Stimulated activated CD8-positive, alpha-beta memory T cell treated with anti-CD3 and anti-CD28 coated beads, Interleukin-4, amount 100 ng/mL, for 1 hour (primary cell): ENCODE data around the gene PPIL1.

Source experiments
- DNase-seq, 2 donors: peaks; one replicate each; pipeline ENCODE4 v3.0.0-alpha.2; 2020; ENCODE audit warnings: low read depth in 2 of 2, low spot score in 1 of 2

The PPIL1 gene

DNA sequence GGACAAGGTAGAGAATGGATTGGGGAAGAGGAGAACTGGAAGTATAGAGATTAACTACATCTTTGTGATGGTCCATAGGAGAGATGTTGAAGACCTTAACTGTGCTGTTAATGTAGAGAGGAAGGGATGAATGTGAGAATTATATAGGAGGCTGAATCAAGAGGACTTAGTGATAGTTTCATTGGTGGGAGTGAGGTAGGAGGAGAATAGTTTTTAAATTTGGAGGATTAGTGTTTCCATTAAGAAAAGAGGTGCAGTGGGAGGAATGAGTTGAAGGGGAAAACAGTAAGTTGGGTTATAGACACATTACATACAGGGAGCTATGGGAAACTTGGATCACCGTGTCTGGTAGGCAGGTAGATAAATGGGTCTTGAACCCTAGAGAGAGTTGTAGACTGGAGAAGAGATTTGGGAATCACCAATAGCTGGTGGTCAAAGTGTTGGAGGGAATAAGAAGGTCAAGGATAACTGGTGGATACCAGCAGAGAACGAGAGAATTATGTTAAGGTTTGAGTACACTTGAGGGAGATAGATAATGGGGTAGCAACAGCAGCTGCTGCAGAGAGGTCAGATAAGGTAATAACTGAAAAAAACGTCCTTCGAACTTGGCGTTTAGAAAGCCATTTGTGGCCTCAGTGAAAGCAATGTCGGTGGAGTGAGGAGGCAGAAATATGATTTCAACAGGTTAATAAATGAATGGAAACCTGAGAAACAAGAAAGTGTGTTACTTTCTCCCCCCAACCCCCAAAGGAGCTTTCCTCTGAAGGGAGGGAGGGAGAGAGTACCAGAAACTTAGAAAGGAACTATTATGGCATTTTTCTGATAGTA, 14.3 kb upstream of the PPIL1 start:
- no peak for DNase-seq

DNA sequence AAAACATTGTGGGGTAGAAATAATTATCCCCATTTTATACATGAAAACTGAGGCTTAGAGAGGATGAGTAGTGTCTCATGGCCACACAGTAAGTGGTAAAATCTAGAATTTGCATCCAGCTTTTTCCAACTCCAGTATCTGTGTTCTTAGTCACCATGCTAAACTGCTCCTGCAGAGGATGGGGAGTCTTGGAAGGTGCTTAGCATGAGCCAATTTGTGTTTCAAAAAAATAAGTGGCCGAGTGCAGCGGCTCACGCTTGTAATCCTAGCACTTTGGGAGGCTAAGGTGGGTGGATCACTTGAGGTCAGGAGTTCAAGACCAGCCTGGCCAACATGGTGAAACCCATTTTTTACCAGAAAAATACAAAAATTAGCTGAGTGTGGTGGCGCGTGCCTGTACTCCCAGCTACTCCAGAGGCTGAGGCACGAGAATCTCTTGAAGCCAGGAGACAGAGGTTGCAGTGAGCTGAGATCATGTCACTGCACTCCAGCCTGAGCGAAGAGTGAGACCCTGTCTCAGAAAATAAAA, 13.6 kb upstream of the PPIL1 start:
- no peak for DNase-seq

DNA sequence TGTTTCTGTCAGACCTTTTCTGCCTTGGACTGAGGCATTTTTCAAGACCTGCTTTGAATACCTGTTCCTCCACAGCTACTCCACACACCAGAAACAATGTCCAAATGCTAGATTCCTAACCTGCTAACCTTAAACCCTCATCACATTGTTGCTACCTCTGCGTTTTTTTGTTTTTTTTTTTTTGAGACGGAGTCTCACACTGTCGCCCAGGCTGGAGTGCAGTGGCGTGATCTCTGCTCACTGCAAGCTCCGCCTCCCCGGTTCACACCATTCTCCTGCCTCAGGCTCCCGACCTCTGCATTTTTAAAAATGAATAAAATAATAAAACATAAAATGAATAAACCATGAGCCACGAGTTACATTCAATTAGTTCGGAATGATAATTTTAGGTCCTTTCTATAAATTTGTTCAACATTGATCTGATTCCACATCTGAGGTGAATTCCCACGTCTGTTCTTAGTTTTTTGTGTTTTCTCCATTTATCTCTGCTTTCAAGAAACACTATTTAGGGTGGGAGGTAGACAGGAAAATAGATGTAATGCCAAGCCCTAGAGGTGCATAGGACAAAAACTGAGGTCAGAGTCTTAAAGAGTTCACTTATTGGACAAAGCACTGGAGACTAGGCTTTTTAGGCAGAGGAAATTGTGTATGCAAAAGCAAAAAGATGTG, 12.5 kb upstream of the PPIL1 start:
- DNase-seq = no peak

GRCh38 chr6:36885461-36886401, 11.1 kb upstream of the PPIL1 start, which contains the start of gene C6orf89:
Gene C6orf89 (plus strand): TSS chr6:36885952. CDS start chr6:36899445, 13,493 bp downstream.
- DNase-seq = peak; percentile 94

GRCh38 chr6:36884610-36885009, 10.0 kb upstream of the PPIL1 start:
- DNase-seq = no peak

DNA sequence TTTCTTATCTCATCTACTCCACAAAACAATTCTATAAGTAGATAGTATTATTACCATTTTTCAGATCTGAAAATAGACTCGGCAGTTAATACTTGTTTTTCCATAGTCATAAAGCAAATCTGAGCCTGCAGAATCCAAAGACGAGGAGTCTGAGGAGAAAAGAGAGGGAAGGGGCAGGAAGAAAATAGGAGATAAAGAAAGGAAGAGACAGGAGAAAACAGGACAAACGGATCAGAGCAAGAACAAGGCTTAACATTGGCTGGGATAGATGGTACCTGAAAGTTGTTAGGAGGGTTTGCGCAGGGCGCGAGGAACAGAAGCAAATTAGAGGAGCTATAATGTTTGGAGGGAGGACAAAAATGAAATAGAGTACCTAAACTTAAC, 639 bp upstream of the PPIL1 start:
- DNase-seq = no peak

DNA sequence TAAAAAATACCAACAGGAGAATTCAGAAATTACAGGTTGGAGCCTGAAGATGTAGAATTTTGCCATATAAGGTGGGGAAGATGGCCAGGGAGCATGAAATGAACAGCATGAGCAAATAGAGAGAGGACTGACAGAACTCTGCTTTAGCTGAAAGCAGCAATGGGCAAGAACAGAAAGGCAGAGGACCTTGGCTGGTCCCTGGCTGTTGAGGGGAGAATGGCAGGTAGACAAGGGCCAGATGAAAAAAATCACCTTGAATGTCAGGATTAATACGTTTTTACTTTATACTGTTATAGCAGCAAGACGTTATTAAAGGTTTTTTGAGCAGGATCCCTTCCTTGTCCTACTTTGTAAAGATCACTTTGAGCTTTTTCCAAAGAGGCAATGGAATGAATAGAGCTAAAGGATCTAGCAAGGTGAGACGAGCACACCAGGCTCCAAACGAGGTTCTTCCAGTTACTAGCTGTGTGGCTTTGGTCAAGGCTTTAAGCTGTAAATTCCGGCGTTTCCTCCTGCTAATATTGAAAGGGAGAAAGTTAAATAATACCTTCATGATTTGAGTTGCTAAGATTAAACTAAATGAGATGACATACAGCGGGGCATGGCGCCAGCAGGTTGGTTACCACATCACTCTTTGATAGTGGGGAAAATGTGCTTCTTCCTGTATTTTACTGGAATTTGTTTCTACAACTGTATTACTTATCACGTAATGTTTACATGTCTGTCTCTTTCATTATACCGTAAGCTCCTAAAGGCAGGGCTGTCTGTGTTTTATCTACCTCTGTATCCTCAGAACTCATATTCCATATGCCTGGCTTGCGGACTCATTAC, 776 bp downstream of the PPIL1 start:
- no peak for DNase-seq

GRCh38 chr6:36873115-36873514, 1.5 kb downstream of the PPIL1 start:
- no peak for DNase-seq

GRCh38 chr6:36871686-36872085, 2.9 kb downstream of the PPIL1 start:
- no peak for DNase-seq

DNA sequence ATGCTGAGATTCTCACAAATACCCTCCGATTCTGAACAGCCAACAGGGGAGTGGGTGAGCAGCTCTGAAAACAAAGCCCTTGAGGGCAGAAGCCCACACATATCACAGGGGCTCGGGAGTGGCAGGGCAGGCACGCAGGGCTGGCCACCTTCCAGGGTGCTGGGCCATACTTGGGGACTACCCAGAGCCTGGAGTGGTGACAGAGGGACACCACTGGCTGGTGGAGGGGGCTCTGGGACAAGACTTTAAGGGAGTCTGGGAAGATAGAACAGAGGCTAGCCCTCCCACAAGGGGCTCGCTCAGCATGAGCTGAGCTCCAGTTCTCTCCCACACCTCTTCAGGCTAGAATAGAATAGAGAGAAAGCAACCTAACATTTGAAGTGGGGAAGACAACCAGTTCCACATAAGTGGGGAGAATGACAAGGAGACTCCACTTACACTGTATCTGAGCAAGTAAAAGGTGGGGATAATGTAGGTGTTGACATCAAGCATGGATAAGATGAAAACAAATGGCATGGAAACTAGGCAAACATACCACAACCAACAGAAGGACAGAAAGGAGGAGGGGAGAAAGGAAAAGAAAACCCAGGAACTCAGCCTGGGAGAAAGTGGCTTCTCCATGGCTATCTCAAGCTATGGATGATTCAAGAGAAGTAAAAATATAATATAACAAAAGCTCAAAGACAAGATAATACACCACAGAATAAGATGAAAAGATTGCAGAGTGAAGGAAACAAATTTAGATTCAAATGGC, 7.0 kb downstream of the PPIL1 start:
- DNase-seq = no peak

GRCh38 chr6:36865835-36866234, 8.8 kb downstream of the PPIL1 start:
- no peak for DNase-seq

DNA sequence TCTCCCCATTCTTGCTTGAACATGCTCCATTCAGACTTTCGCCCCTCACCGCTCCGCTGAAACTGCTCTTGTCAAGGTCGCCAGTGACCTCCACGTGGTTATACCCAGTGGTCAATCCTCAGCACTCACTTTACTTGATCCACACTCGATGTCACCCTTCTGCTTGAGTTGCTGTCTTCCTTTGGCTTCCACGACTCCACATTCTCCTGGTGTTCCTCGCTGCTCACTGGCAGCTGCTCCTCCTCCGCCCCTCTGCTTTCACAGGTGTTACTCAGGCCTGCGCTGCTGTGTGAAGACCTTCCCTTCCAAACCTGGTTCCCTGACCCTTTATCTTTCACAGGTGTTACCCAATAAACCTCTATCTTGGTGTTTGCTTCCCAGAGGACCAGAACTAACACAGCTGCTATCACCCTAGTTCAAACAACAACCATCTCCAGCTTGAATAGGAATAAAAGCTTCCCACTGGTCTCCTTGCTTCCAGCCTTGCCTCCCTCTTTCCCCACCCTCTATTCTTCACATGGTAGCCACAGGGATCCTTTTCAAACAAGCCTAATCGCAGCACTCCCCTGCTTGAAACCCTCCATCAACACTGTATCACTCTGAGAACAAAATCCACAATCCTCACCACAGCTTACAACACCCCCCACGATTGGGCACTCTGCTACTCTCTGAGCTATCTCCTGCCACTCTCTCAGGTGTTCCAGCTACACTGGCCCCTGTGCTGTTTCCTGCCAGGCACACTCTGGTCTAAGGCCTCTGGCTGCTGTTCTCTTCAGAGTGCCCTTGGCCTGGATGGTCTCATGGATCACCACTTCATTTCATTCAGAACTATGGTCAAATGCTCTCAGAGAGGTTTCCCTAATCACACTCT, 10.7 kb downstream of the PPIL1 start:
- DNase-seq = no peak

- no peak for DNase-seq
Observed at GRCh38 chr6:36862848-36863382, 11.7 kb downstream of the PPIL1 start.

- DNase-seq = no peak
Observed at GRCh38 chr6:36862164-36862847, 12.3 kb downstream of the PPIL1 start.

GRCh38 chr6:36860126-36860525, 14.5 kb downstream of the PPIL1 start:
- no peak for DNase-seq

GRCh38 chr6:36858407-36858981, 16.1 kb downstream of the PPIL1 start:
- DNase-seq = no peak

DNA sequence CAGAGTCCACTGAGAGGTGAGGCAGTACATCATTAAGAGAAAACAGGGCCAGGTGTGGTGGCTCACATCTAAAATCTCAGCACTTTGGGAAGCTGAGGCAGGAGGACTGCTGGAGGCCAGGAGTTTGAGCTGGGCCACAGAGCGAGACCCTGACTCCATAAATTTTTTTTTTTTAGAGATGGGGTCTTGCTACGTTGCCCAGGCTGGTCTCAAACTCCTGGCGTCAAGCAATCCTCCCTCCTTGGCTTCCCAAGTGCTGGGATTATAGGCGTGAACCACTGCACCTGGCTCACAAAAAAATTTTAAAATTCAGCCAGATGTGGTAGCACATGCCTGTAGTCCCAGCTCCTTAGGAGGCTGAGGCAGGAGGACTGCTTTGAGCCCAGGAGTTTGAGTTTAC, 17.3 kb downstream of the PPIL1 start:
- DNase-seq = no peak
